HCT116 (cell line): ENCODE data around the gene IL17RD. TPM values are rescaled to one million over a fixed set of nuclear protein-coding genes. Genes with fewer than 3 reads are reported as not detected.

Source experiments
- ATAC-seq: fragments of 200-7000 bp; cut with Tn5 transposase; 2 replicates; pipeline ENCODE4 v1.9.1; 2020; ENCODE audit warnings: mild to moderate bottlenecking, moderate library complexity
- BruUV-seq: library from RNA; stranded (reverse); fragments of 400-500 nt; replicated peaks from 2 replicates; lab custom pipeline; 2021; lab: Mats Ljungman, UMichigan
- CTCF ChIA-PET: fragments of 300-600 bp; sonication (Branson Sonifier 250); formaldehyde crosslinking; loops from one replicate; lab custom pipeline; 2021; ENCODE audit warnings: antibody characterized with exemption; lab: Charles Lee
- POLR2A ChIA-PET: fragments of 300-600, 350-600 bp; sonication (Branson Sonifier 250); formaldehyde crosslinking; loops from one replicate; lab custom pipeline; 2021; ENCODE audit warnings: antibody characterized with exemption; lab: Charles Lee
- RAD21 ChIA-PET, 2 experiments: fragments of 300-600 bp; sonication (Branson Sonifier 250); formaldehyde crosslinking; loops; one replicate each; lab custom pipeline; 2023; ENCODE audit warnings: low total read pairs in 2 of 2; ENCODE audit not compliant: uncharacterized antibody in 2 of 2, unreplicated experiment in 2 of 2, low non-redundant PET in 1 of 2; lab: Charles Lee
- DNase-seq: peaks from one replicate; pipeline ENCODE4 v3.0.0-alpha.2; 2010; ENCODE audit warnings: low read depth, low spot score
- H2AFZ ChIP-seq: fragments of 200-600 bp; shearing (Covaris generic), sonication (generic); 2 replicates; pipeline ENCODE4 v1.6.1; 2017; ENCODE audit warnings: low read depth, mixed run types, mixed read lengths, antibody characterized with exemption, low read length; ENCODE audit not compliant: poor library complexity, severe bottlenecking
- H3K27ac ChIP-seq: 2 replicates; pipeline ENCODE4 v1.5.1; 2012; ENCODE audit warnings: low read depth, low read length
- H3K27me3 ChIP-seq: fragments of 200-600 bp; sonication (generic); 2 replicates; pipeline ENCODE4 v1.6.1; 2016; ENCODE audit warnings: mixed run types, low read length, mixed read lengths; ENCODE audit not compliant: insufficient read depth
- H3K36me3 ChIP-seq, 2 experiments: fragments of 200-500 bp in 1 of 2; fragments of 200-600 bp in 1 of 2; sonication (Bioruptor generic) in 1 of 2; sonication (generic) in 1 of 2; 2 replicates each; pipeline versions ENCODE4 v1.5.1 to v1.6.1; 2014 to 2016; ENCODE audit warnings: low read length in 2 of 2, inconsistent platforms in 1 of 2, mixed read lengths in 1 of 2, mixed run types in 1 of 2; ENCODE audit not compliant: insufficient read depth in 2 of 2, control insufficient read depth in 1 of 2
- H3K4me1 ChIP-seq, 2 experiments: fragments of 200-600 bp in 1 of 2; sonication (generic) in 1 of 2; 2 replicates each; pipeline versions ENCODE4 v1.5.1 to v1.6.1; 2012 to 2017; ENCODE audit warnings: low read length in 2 of 2, inconsistent platforms in 1 of 2, mild to moderate bottlenecking in 1 of 2, mixed read lengths in 1 of 2, mixed run types in 1 of 2, moderate library complexity in 1 of 2; ENCODE audit not compliant: insufficient read depth in 2 of 2, control insufficient read depth in 1 of 2
- H3K4me2 ChIP-seq: fragments of 200-600 bp; sonication (generic); 2 replicates; pipeline ENCODE4 v1.6.1; 2017; ENCODE audit warnings: mixed run types, low read length, mixed read lengths
- H3K4me3 ChIP-seq, 2 experiments: fragments of 200-600 bp in 1 of 2; sonication (generic) in 1 of 2; replicated peaks in 1 of 2; 2 replicates each; pipeline ENCODE4 v1.5.1; 2011 to 2016; ENCODE audit warnings: low read length in 2 of 2, control low read depth in 1 of 2, low read depth in 1 of 2, mild to moderate bottlenecking in 1 of 2, mixed read lengths in 1 of 2, mixed run types in 1 of 2
- H3K79me2 ChIP-seq: fragments of 200-600 bp; sonication (generic); 2 replicates; pipeline ENCODE4 v1.6.1; 2017; ENCODE audit warnings: mild to moderate bottlenecking, mixed run types, low read length, moderate library complexity, mixed read lengths; ENCODE audit not compliant: insufficient read depth
- H3K9ac ChIP-seq: fragments of 200-600 bp; sonication (generic); 2 replicates; pipeline ENCODE4 v1.6.1; 2016; ENCODE audit warnings: low read length, mixed read lengths
- H3K9me2 ChIP-seq: fragments of 200-600 bp; sonication (generic), shearing (Covaris generic); 2 replicates; pipeline ENCODE4 v1.6.1; 2017; ENCODE audit warnings: mixed run types, mild to moderate bottlenecking, moderate library complexity; ENCODE audit not compliant: insufficient read depth
- H3K9me3 ChIP-seq, 2 experiments: fragments of 200-500 bp in 1 of 2; fragments of 200-600 bp in 1 of 2; sonication (Bioruptor generic) in 1 of 2; sonication (generic) in 1 of 2; 2 replicates each; pipeline ENCODE4 v1.6.1; 2014 to 2017; ENCODE audit warnings: low read length in 2 of 2, mixed read lengths in 2 of 2, inconsistent platforms in 1 of 2, low read depth in 1 of 2, mild to moderate bottlenecking in 1 of 2, mixed run types in 1 of 2, moderate library complexity in 1 of 2; ENCODE audit not compliant: control insufficient read depth in 1 of 2, insufficient read depth in 1 of 2
- H4K20me1 ChIP-seq: fragments of 200-600 bp; sonication (generic), shearing (Covaris generic); 2 replicates; pipeline ENCODE4 v1.6.1; 2017; ENCODE audit warnings: mixed run types, mild to moderate bottlenecking, moderate library complexity; ENCODE audit not compliant: insufficient read depth
- ATF3 ChIP-seq: IDR thresholded peaks from 2 replicates; pipeline ENCODE4 v1.6.1; 2012
- CBX3 ChIP-seq: IDR thresholded peaks from 2 replicates; pipeline ENCODE4 v1.6.1; 2012; ENCODE audit warnings: low read depth
- EGR1 ChIP-seq: IDR thresholded peaks from 2 replicates; pipeline ENCODE4 v1.6.1; 2012; ENCODE audit warnings: low read depth
- FOSL1 ChIP-seq: IDR thresholded peaks from 2 replicates; pipeline ENCODE4 v1.6.1; 2012; ENCODE audit warnings: low read depth
- JUND ChIP-seq: IDR thresholded peaks from 2 replicates; pipeline ENCODE4 v1.6.1; 2012
- MAX ChIP-seq: IDR thresholded peaks from 2 replicates; pipeline ENCODE4 v1.6.1; 2012
- POLR2A ChIP-seq: IDR thresholded peaks from 2 replicates; pipeline ENCODE4 v1.7.0; 2011; ENCODE audit warnings: borderline replicate concordance; ENCODE audit not compliant: insufficient read depth, insufficient read length; ENCODE audit errors: extremely low read depth
- POLR2AphosphoS5 ChIP-seq: IDR thresholded peaks from 2 replicates; pipeline ENCODE4 v1.6.1; 2011; ENCODE audit warnings: mild to moderate bottlenecking, low read depth, low read length, moderate library complexity
- REST ChIP-seq: IDR thresholded peaks from 2 replicates; pipeline ENCODE4 v1.6.1; 2012; ENCODE audit warnings: low read depth
- SIN3A ChIP-seq: IDR thresholded peaks from 2 replicates; pipeline ENCODE4 v1.6.1; 2012; ENCODE audit warnings: low read depth
- SRF ChIP-seq: IDR thresholded peaks from 2 replicates; pipeline ENCODE4 v1.6.1; 2012; ENCODE audit warnings: low read depth
- TCF7L2 ChIP-seq: IDR thresholded peaks from 2 replicates; pipeline ENCODE4 v1.7.0; 2011; ENCODE audit warnings: borderline replicate concordance, inconsistent platforms; ENCODE audit not compliant: insufficient read depth, insufficient read length; ENCODE audit errors: extremely low read depth
- YY1 ChIP-seq: IDR thresholded peaks from 2 replicates; pipeline ENCODE4 v1.6.1; 2011; ENCODE audit warnings: low read length, low read depth, moderate library complexity, mild to moderate bottlenecking; ENCODE audit not compliant: insufficient replicate concordance; ENCODE audit errors: extremely low read depth
- ZFX ChIP-seq: fragments of 450-650 bp; IDR thresholded peaks from 2 replicates; pipeline ENCODE4 v1.6.1; 2017
- ZNF274 ChIP-seq: fragments of 200-500 bp; sonication (Bioruptor generic); IDR thresholded peaks from 2 replicates; pipeline ENCODE4 v1.6.1; 2014; ENCODE audit warnings: mild to moderate bottlenecking, low read depth, low read length, inconsistent platforms
- intact Hi-C: fragments of 100-400 bp; cut with micrococcal nuclease; formaldehyde crosslinking; loops from 2 replicates; pipeline ENCODE4 v1.10.0; 2022
- total RNA-seq: library from RNA; stranded (reverse); gene quantifications from one replicate; pipeline ENCODE4 v1.2.1, GENCODE V29; 2021; ENCODE audit not compliant: unreplicated experiment

Gene IL17RD
- total RNA-seq, 1 experiment from 2014 or later, result 12.3 TPM

GRCh38 chr3:57088503-57088902, 76.7 kb downstream of the IL17RD start:
- no peak overlapping the region for H3K4me2 ChIP-seq
- ATAC-seq (no peak), DNase-seq (no peak)
- peaks cover 22 to 28% of the 10 kb centered on the region in 2 experiments for H3K4me1 ChIP-seq
- intact Hi-C loops, result no loop called here
- no peaks in the 10 kb centered on the region for H3K36me3 ChIP-seq
- H2AFZ ChIP-seq, result no peak overlapping the region
- no peaks in the 10 kb centered on the region for H3K9me3 ChIP-seq
- no peak for TF ChIP-seq SRF
- TF ChIP-seq YY1, result no peak
- no peak for TF ChIP-seq ATF3
- no peaks in the 10 kb centered on the region for H3K9me2 ChIP-seq
- H3K9ac ChIP-seq, result no peak overlapping the region
- CTCF ChIA-PET, result no interaction called here
- RAD21 ChIA-PET, result no interaction called here
- no peaks in the 10 kb centered on the region for H3K27me3 ChIP-seq
- H3K4me3 ChIP-seq, result no peak overlapping the region
- H3K27ac ChIP-seq, result no peak overlapping the region
- no TSS peak for BruUV-seq
- no peaks in the 10 kb centered on the region for H3K79me2 ChIP-seq
- POLR2A ChIA-PET, result no interaction called here
- no peaks in the 10 kb centered on the region for H4K20me1 ChIP-seq

GRCh38 chr3:57087361-57088092, 77.6 kb downstream of the IL17RD start:
- no peak for ATAC-seq
- no peak overlapping the region for H3K27ac ChIP-seq
- H3K9me2 ChIP-seq, result no peaks in the 10 kb centered on the region
- intact Hi-C loops, result no loop called here
- no peak overlapping the region for H3K4me3 ChIP-seq
- peaks cover 29 to 38% of the 10 kb centered on the region in 2 experiments for H3K4me1 ChIP-seq
- POLR2A ChIA-PET, result no interaction called here
- H4K20me1 ChIP-seq, result no peaks in the 10 kb centered on the region
- no peak overlapping the region for H2AFZ ChIP-seq
- H3K9me3 ChIP-seq, result no peaks in the 10 kb centered on the region
- H3K4me2 ChIP-seq, result no peak overlapping the region
- CTCF ChIA-PET, result interaction anchor here (0.8 kb wide), 1 partner anchor 11 kb away, joined by 3 read pairs; no protein-coding TSS in a partner anchor
- no peaks in the 10 kb centered on the region for H3K36me3 ChIP-seq
- H3K9ac ChIP-seq, result no peak overlapping the region
- no peaks in the 10 kb centered on the region for H3K27me3 ChIP-seq
- RAD21 ChIA-PET, result no interaction called here
- no peaks in the 10 kb centered on the region for H3K79me2 ChIP-seq
- no TSS peak for BruUV-seq
- DNase-seq, result no peak
- TF ChIP-seq ATF3 (no peak), REST (no peak), ZFX (no peak), SIN3A (no peak), FOSL1 (no peak), EGR1 (no peak), SRF (no peak), CBX3 (no peak), MAX (no peak), POLR2A (no peak), TCF7L2 (no peak), POLR2AphosphoS5 (no peak), ZNF274 (no peak), JUND (no peak)
